ENCODE measurements around the gene CRP. TPM values are rescaled to one million over a fixed set of nuclear protein-coding genes. Genes with fewer than 3 reads are reported as not detected.

CRP gene
- total RNA-seq = not detected

GRCh38 chr1:159714529-159714928 is at the start of gene CRP:
Gene CRP (minus strand): TSS chr1:159714589. CDS start chr1:159714485, 104 bp downstream.
- Mint-ChIP-seq H3K27ac (no peak within 1 kb of the TSS), H3K4me1 (ENCODE audit: low read depth) (no peaks in the 10 kb centered on the region), H3K9me3 (peaks cover 21% of the 10 kb centered on the region), H3K27me3 (peaks cover 12% of the 10 kb centered on the region), H3K4me3 (no peak within 1 kb of the TSS), H3K36me3 (peaks cover 8% of the 10 kb centered on the region)
- intact Hi-C loops (cut with micrococcal nuclease) = no loop called here
- ChIA-PET CTCF (no interaction called here), POLR2A (no interaction called here)
- DNase-seq = no peak

GRCh38 chr1:159763686-159764085 is 49.3 kb upstream of the CRP start:
- intact Hi-C loops (cut with micrococcal nuclease) = no loop called here
- POLR2A ChIA-PET = no interaction called here
- Mint-ChIP-seq H3K9me3 (no peaks in the 10 kb centered on the region), H3K27me3 (peaks cover 5% of the 10 kb centered on the region), H3K36me3 (no peaks in the 10 kb centered on the region), H3K4me1 (ENCODE audit: low read depth) (no peaks in the 10 kb centered on the region), H3K27ac (no peak overlapping the region), H3K4me3 (no peak overlapping the region)
- CTCF ChIA-PET = interaction anchor here (1.6 kb wide), 1 partner anchor 10 kb away, joined by 3 read pairs; no protein-coding TSS in a partner anchor
- DNase-seq = no peak

GRCh38 chr1:159756397-159756796 is 42.0 kb upstream of the CRP start:
- H3K4me1 Mint-ChIP-seq (ENCODE audit: low read depth) = no peaks in the 10 kb centered on the region
- H3K9me3 Mint-ChIP-seq = no peaks in the 10 kb centered on the region
- ChIA-PET CTCF (no interaction called here), POLR2A (interaction anchor here (0.6 kb wide), 1 partner anchor 199 kb away, joined by 3 read pairs; no protein-coding TSS in a partner anchor)
- intact Hi-C loops (cut with micrococcal nuclease) = no loop called here
- peaks cover 8% of the 10 kb centered on the region for H3K27me3 Mint-ChIP-seq
- H3K36me3 Mint-ChIP-seq = no peaks in the 10 kb centered on the region
- no peak overlapping the region for H3K4me3 Mint-ChIP-seq
- no peak for DNase-seq
- no peak overlapping the region for H3K27ac Mint-ChIP-seq

- H3K27ac Mint-ChIP-seq = no peak overlapping the region
- no peaks in the 10 kb centered on the region for H3K9me3 Mint-ChIP-seq
- no peak overlapping the region for H3K4me3 Mint-ChIP-seq
- H3K36me3 Mint-ChIP-seq = no peaks in the 10 kb centered on the region
- DNase-seq = no peak
- CTCF ChIA-PET = no interaction called here
- H3K4me1 Mint-ChIP-seq (ENCODE audit: low read depth) = no peaks in the 10 kb centered on the region
- peaks cover 8% of the 10 kb centered on the region for H3K27me3 Mint-ChIP-seq
- POLR2A ChIA-PET = no interaction called here
- intact Hi-C loops (cut with micrococcal nuclease) = no loop called here
Measured at GRCh38 chr1:159755451-159756007, 41.1 kb upstream of the CRP start.

- Mint-ChIP-seq H3K4me1 (ENCODE audit: low read depth) (no peaks in the 10 kb centered on the region), H3K9me3 (no peaks in the 10 kb centered on the region), H3K27ac (no peak overlapping the region), H3K27me3 (peaks cover 8% of the 10 kb centered on the region), H3K36me3 (no peaks in the 10 kb centered on the region), H3K4me3 (no peak overlapping the region)
- no peak for DNase-seq
- ChIA-PET CTCF (no interaction called here), POLR2A (no interaction called here)
- intact Hi-C loops (cut with micrococcal nuclease) = no loop called here
Measured at GRCh38 chr1:159753386-159753785, 39.0 kb upstream of the CRP start.

GRCh38 chr1:159752135-159752580 is 37.8 kb upstream of the CRP start:
- Mint-ChIP-seq H3K4me3 (no peak overlapping the region), H3K4me1 (ENCODE audit: low read depth) (no peaks in the 10 kb centered on the region), H3K36me3 (no peaks in the 10 kb centered on the region), H3K9me3 (no peaks in the 10 kb centered on the region), H3K27ac (no peak overlapping the region), H3K27me3 (peaks cover 8% of the 10 kb centered on the region)
- intact Hi-C loops (cut with micrococcal nuclease) = no loop called here
- ChIA-PET POLR2A (no interaction called here), CTCF (interaction anchor here (1.0 kb wide), 1 partner anchor 45 kb away, joined by 3 read pairs; no protein-coding TSS in a partner anchor)
- DNase-seq = no peak

GRCh38 chr1:159751031-159751430 is 36.6 kb upstream of the CRP start:
- CTCF ChIA-PET = no interaction called here
- H3K27me3 Mint-ChIP-seq = peaks cover 8% of the 10 kb centered on the region
- intact Hi-C loops (cut with micrococcal nuclease) = no loop called here

GRCh38 chr1:159750621-159751020 is 36.2 kb upstream of the CRP start:
- H3K27ac Mint-ChIP-seq = no peak overlapping the region
- no peaks in the 10 kb centered on the region for H3K4me1 Mint-ChIP-seq (ENCODE audit: low read depth)
- ChIA-PET POLR2A (no interaction called here), CTCF (no interaction called here)
- peaks cover 8% of the 10 kb centered on the region for H3K27me3 Mint-ChIP-seq
- no peak for DNase-seq
- no peak overlapping the region for H3K4me3 Mint-ChIP-seq
- H3K9me3 Mint-ChIP-seq = no peaks in the 10 kb centered on the region
- intact Hi-C loops (cut with micrococcal nuclease) = no loop called here
- no peaks in the 10 kb centered on the region for H3K36me3 Mint-ChIP-seq

More at GRCh38 chr1:159751031-159751430, 36.6 kb upstream of the CRP start:
- no peaks in the 10 kb centered on the region for H3K4me1 Mint-ChIP-seq (ENCODE audit: low read depth)
- H3K4me3 Mint-ChIP-seq = no peak overlapping the region
- DNase-seq = no peak
- no peaks in the 10 kb centered on the region for H3K9me3 Mint-ChIP-seq
- POLR2A ChIA-PET = no interaction called here
- no peak overlapping the region for H3K27ac Mint-ChIP-seq
- H3K36me3 Mint-ChIP-seq = no peaks in the 10 kb centered on the region

- intact Hi-C loops (cut with micrococcal nuclease) = no loop called here
- H3K4me1 Mint-ChIP-seq (ENCODE audit: low read depth) = no peaks in the 10 kb centered on the region
- ChIA-PET CTCF (no interaction called here), POLR2A (no interaction called here)
- peaks cover 7% of the 10 kb centered on the region for H3K27me3 Mint-ChIP-seq
- H3K4me3 Mint-ChIP-seq = no peak overlapping the region
- DNase-seq = no peak
- no peaks in the 10 kb centered on the region for H3K36me3 Mint-ChIP-seq
- no peak overlapping the region for H3K27ac Mint-ChIP-seq
- no peaks in the 10 kb centered on the region for H3K9me3 Mint-ChIP-seq
Measured at GRCh38 chr1:159749630-159750029, 35.2 kb upstream of the CRP start.

- ChIA-PET CTCF (no interaction called here), POLR2A (no interaction called here)
- H3K36me3 Mint-ChIP-seq = no peaks in the 10 kb centered on the region
- H3K9me3 Mint-ChIP-seq = no peaks in the 10 kb centered on the region
- no peak for DNase-seq
- no peak overlapping the region for H3K27ac Mint-ChIP-seq
- intact Hi-C loops (cut with micrococcal nuclease) = no loop called here
- peaks cover 6% of the 10 kb centered on the region for H3K27me3 Mint-ChIP-seq
- H3K4me1 Mint-ChIP-seq (ENCODE audit: low read depth) = no peaks in the 10 kb centered on the region
- H3K4me3 Mint-ChIP-seq = no peak overlapping the region
Measured at GRCh38 chr1:159748370-159748769, 34.0 kb upstream of the CRP start.

GRCh38 chr1:159746666-159747065 is 32.3 kb upstream of the CRP start:
- ChIA-PET POLR2A (no interaction called here), CTCF (no interaction called here)
- peaks cover 4% of the 10 kb centered on the region for H3K27me3 Mint-ChIP-seq
- intact Hi-C loops (cut with micrococcal nuclease) = no loop called here
- H3K4me1 Mint-ChIP-seq (ENCODE audit: low read depth) = no peaks in the 10 kb centered on the region
- no peak overlapping the region for H3K4me3 Mint-ChIP-seq
- no peaks in the 10 kb centered on the region for H3K9me3 Mint-ChIP-seq
- no peak for DNase-seq
- H3K36me3 Mint-ChIP-seq = peaks cover 2% of the 10 kb centered on the region
- no peak overlapping the region for H3K27ac Mint-ChIP-seq

- CTCF ChIA-PET = no interaction called here
- no peaks in the 10 kb centered on the region for H3K9me3 Mint-ChIP-seq
- intact Hi-C loops (cut with micrococcal nuclease) = no loop called here
- DNase-seq = no peak
- H3K4me3 Mint-ChIP-seq = no peak overlapping the region
- H3K27ac Mint-ChIP-seq = no peak overlapping the region
- H3K4me1 Mint-ChIP-seq (ENCODE audit: low read depth) = no peaks in the 10 kb centered on the region
- peaks cover 6% of the 10 kb centered on the region for H3K27me3 Mint-ChIP-seq
- H3K36me3 Mint-ChIP-seq = peaks cover 2% of the 10 kb centered on the region
- POLR2A ChIA-PET = no interaction called here
Measured at GRCh38 chr1:159743651-159744410, 29.4 kb upstream of the CRP start.

GRCh38 chr1:159737238-159737916 is 23.0 kb upstream of the CRP start:
- Mint-ChIP-seq H3K27me3 (peaks cover 10% of the 10 kb centered on the region), H3K36me3 (no peaks in the 10 kb centered on the region), H3K27ac (no peak overlapping the region), H3K4me1 (ENCODE audit: low read depth) (no peaks in the 10 kb centered on the region), H3K4me3 (no peak overlapping the region), H3K9me3 (no peaks in the 10 kb centered on the region)
- ChIA-PET POLR2A (no interaction called here), CTCF (no interaction called here)
- intact Hi-C loops (cut with micrococcal nuclease) = no loop called here
- no peak for DNase-seq

All from activated CD4-positive, alpha-beta memory T cell treated with anti-CD3 and anti-CD28 coated beads for 36 hours (primary cell).